Endothelial cell of umbilical vein (primary cell): ENCODE data around the gene TMEM175. TPM values are rescaled to one million over a fixed set of nuclear protein-coding genes. Genes with fewer than 3 reads are reported as not detected.

Source experiments
- BruUV-seq: library from RNA; stranded (reverse); fragments of 400-500 nt; replicated peaks from 2 replicates; lab custom pipeline; 2021; lab: Mats Ljungman, UMichigan
- CTCF ChIA-PET: fragments of 300-600, 350-600 bp; sonication (Branson Sonifier 250); formaldehyde crosslinking; loops from one replicate; lab custom pipeline; 2021; ENCODE audit warnings: antibody characterized with exemption, inconsistent platforms; lab: Charles Lee
- POLR2A ChIA-PET: fragments of 300-600, 350-600 bp; sonication (Branson Sonifier 250); formaldehyde crosslinking; loops from one replicate; lab custom pipeline; 2021; ENCODE audit warnings: antibody characterized with exemption, inconsistent platforms; lab: Charles Lee
- DNase-seq: peaks from one replicate; pipeline ENCODE4 v3.0.0-alpha.2; 2011; ENCODE audit warnings: low read depth, low spot score
- FAIRE-seq: peaks from 2 replicates; lab custom pipeline; 2011; peaks lifted over from hg19 to GRCh38; lab: Jason Lieb, UNC
- H2AFZ ChIP-seq: 2 replicates; pipeline ENCODE4 v1.6.0; 2012; ENCODE audit warnings: low read depth, low read length, control low read depth, inconsistent platforms
- H3K27ac ChIP-seq: 2 replicates; pipeline ENCODE4 v1.5.1; 2011; ENCODE audit warnings: low read depth, mild to moderate bottlenecking, control low read depth, low read length, moderate library complexity; ENCODE audit not compliant: insufficient read depth
- H3K27me3 ChIP-seq, 2 experiments: 2 replicates each; pipeline versions ENCODE4 v1.6.0 to v1.6.1; 2011; ENCODE audit warnings: low read length in 2 of 2, mixed read lengths in 1 of 2; ENCODE audit not compliant: control insufficient read depth in 2 of 2, insufficient read depth in 2 of 2
- H3K36me3 ChIP-seq, 2 experiments: 2 replicates in 1 of 2; 3 replicates in 1 of 2; pipeline ENCODE4 v1.5.1; 2011; ENCODE audit warnings: low read length in 2 of 2, mild to moderate bottlenecking in 1 of 2, moderate library complexity in 1 of 2; ENCODE audit not compliant: control insufficient read depth in 2 of 2, insufficient read depth in 2 of 2; ENCODE audit errors: extremely low read depth in 1 of 2
- H3K4me1 ChIP-seq: 3 replicates; pipeline ENCODE4 v1.5.1; 2011; ENCODE audit warnings: mild to moderate bottlenecking, low read length; ENCODE audit not compliant: control insufficient read depth, insufficient read depth; ENCODE audit errors: extremely low read depth
- H3K4me2 ChIP-seq: 2 replicates; pipeline ENCODE4 v1.6.1; 2011; ENCODE audit warnings: low read length, control low read depth, mixed read lengths; ENCODE audit not compliant: insufficient read depth
- H3K4me3 ChIP-seq, 3 experiments: fragments of 200-600 bp in 1 of 3; sonication (generic), shearing (Covaris generic) in 1 of 3; replicated peaks in 1 of 3; 2 replicates each; pipeline ENCODE4 v1.5.1; 2011 to 2016; ENCODE audit warnings: control low read depth in 3 of 3, low read length in 3 of 3, mild to moderate bottlenecking in 2 of 3, inconsistent platforms in 1 of 3, low read depth in 1 of 3, moderate library complexity in 1 of 3; ENCODE audit not compliant: insufficient read depth in 1 of 3
- H3K79me2 ChIP-seq: 2 replicates; pipeline ENCODE4 v1.6.0; 2012; ENCODE audit warnings: low read length, inconsistent platforms; ENCODE audit not compliant: control insufficient read depth, insufficient read depth
- H3K9ac ChIP-seq: replicated peaks from 2 replicates; pipeline ENCODE3; 2011; ENCODE audit warnings: low read length, control low read depth; ENCODE audit not compliant: insufficient read depth; ENCODE audit errors: extremely low read depth
- H3K9me1 ChIP-seq: replicated peaks from 3 replicates; pipeline ENCODE4 v1.6.0; 2011; ENCODE audit warnings: mild to moderate bottlenecking, low read length; ENCODE audit not compliant: control insufficient read depth, insufficient read depth; ENCODE audit errors: extremely low read depth
- H3K9me3 ChIP-seq: replicated peaks from 2 replicates; pipeline ENCODE4 v1.5.1; 2012; ENCODE audit warnings: low read length, inconsistent platforms; ENCODE audit not compliant: control insufficient read depth, insufficient read depth
- H4K20me1 ChIP-seq: replicated peaks from 2 replicates; pipeline ENCODE3; 2011; ENCODE audit warnings: mild to moderate bottlenecking, low read length; ENCODE audit not compliant: control insufficient read depth, insufficient read depth; ENCODE audit errors: extremely low read depth
- EZH2 ChIP-seq: IDR thresholded peaks from 2 replicates; pipeline ENCODE4 v1.6.1; 2012; ENCODE audit warnings: borderline replicate concordance, low read depth, mild to moderate bottlenecking, moderate library complexity, low read length, inconsistent platforms; ENCODE audit not compliant: severe bottlenecking
- FOS ChIP-seq: IDR thresholded peaks from 2 replicates; pipeline ENCODE4 v1.6.1; 2011; ENCODE audit warnings: mild to moderate bottlenecking, low read length, moderate library complexity, borderline replicate concordance; ENCODE audit not compliant: insufficient read depth
- GATA2 ChIP-seq: IDR thresholded peaks from 2 replicates; pipeline ENCODE4 v1.7.0; 2011; ENCODE audit warnings: low read depth, mild to moderate bottlenecking, moderate library complexity, mixed read lengths, low read length; ENCODE audit not compliant: insufficient read length, insufficient read depth
- JUN ChIP-seq: IDR thresholded peaks from 2 replicates; pipeline ENCODE4 v1.6.1; 2011; ENCODE audit warnings: borderline replicate concordance, low read depth; ENCODE audit not compliant: insufficient read length, insufficient read depth
- MYC ChIP-seq: IDR thresholded peaks from one replicate; pipeline ENCODE4 v1.6.1; 2011; ENCODE audit warnings: mild to moderate bottlenecking, low read depth, low read length
- POLR2A ChIP-seq: IDR thresholded peaks from 2 replicates; pipeline ENCODE4 v1.6.1; 2012; ENCODE audit warnings: low read depth, mild to moderate bottlenecking, control low read depth, low read length
- POLR2AphosphoS5 ChIP-seq: IDR thresholded peaks from 2 replicates; pipeline ENCODE4 v1.6.1; 2012; ENCODE audit warnings: low read depth, mild to moderate bottlenecking, control low read depth, low read length, moderate library complexity; ENCODE audit not compliant: insufficient read depth
- dilution Hi-C: fragments of 300-500 bp; cut with MboI; formaldehyde crosslinking; loops from one replicate; pipeline ENCODE4 v1.15.0; 2019; ENCODE audit warnings: low sequenced_read_pairs; ENCODE audit not compliant: extremely low pct_ligation_motif_present
- intact Hi-C: fragments of 100-400 bp; cut with micrococcal nuclease; formaldehyde crosslinking; loops from one replicate; pipeline ENCODE4 v1.10.0; 2022
- polyA plus RNA-seq, 4 experiments: library from polyadenylated mRNA; depleted of rRNA in 3 of 4; stranded (reverse) in 3 of 4; unstranded in 1 of 4; fragments of >200 nt; gene quantifications; 2 replicates each; pipeline versions ENCODE4 v1.2.1 to v1.2.3, GENCODE V29; 2011 to 2012; ENCODE audit warnings: missing spikeins in 1 of 4
- total RNA-seq: library from RNA; stranded (reverse); gene quantifications from 2 replicates; pipeline ENCODE4 v1.2.3, GENCODE V29; 2021
- TF ChIP-seq, protein P1 (sequence below), 2 donors: IDR thresholded peaks; 1 replicate in 1 of 2; 2 replicates in 1 of 2; pipeline ENCODE4 v1.5.1; 2011; ENCODE audit warnings: low read length in 2 of 2, mild to moderate bottlenecking in 2 of 2, moderate library complexity in 2 of 2, control low read depth in 1 of 2, inconsistent platforms in 1 of 2, low read depth in 1 of 2; ENCODE audit not compliant: insufficient read depth in 1 of 2; ENCODE audit errors: extremely low read depth in 1 of 2
- TF ChIP-seq, protein P2 (sequence below): IDR thresholded peaks from 2 replicates; pipeline ENCODE4 v1.6.1; 2011; ENCODE audit not compliant: insufficient read depth, insufficient read length

TMEM175 gene
- total and polyA plus RNA-seq, 2 donors (not counting 3 experiments of a cell fraction or from before 2014, with no cell fraction given) = 21.9 to 80.1 TPM

DNA sequence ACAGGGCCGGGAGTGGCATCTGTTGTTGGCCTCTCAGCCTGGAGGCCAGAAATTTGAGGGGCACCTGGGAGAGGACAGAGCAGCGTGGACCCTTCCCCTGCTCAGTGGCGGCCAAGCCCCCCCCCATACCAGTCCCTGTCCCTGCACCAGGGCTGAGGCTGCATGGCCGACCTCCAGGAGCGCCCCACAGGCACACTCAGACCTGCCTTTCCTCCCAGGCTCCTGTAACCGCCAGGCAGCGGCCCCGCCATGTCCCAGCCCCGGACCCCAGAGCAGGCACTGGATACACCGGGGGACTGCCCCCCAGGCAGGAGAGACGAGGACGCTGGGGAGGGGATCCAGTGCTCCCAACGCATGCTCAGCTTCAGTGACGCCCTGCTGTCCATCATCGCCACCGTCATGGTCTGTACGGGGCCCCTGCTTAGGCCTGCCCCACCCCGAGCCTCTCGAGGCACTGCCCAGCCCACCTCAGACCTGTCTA, 15.3 kb downstream of the TMEM175 start:
- dilution Hi-C loops (no loop called here), intact Hi-C loops (no loop called here)
- Histone ChIP-seq H3K79me2 (no peaks in the 10 kb centered on the region), H4K20me1 (no peaks in the 10 kb centered on the region), H3K4me2 (no peak overlapping the region), H3K9me3 (no peaks in the 10 kb centered on the region), H3K4me1 (no peaks in the 10 kb centered on the region), H3K9me1 (no peaks in the 10 kb centered on the region), H3K4me3 (no peak overlapping the region), H3K9ac (no peak overlapping the region), H2AFZ (no peak overlapping the region), H3K27ac (no peak overlapping the region), H3K27me3 (no peaks in the 10 kb centered on the region), H3K36me3 (no peaks in the 10 kb centered on the region)
- FAIRE-seq = no peak
- ChIA-PET POLR2A (no interaction called here), CTCF (no interaction called here)
- TF ChIP-seq POLR2A (no peak), POLR2AphosphoS5 (no peak), EZH2 (no peak), JUN (no peak), GATA2 (no peak)
- no peak for DNase-seq
- BruUV-seq = no TSS peak

DNA sequence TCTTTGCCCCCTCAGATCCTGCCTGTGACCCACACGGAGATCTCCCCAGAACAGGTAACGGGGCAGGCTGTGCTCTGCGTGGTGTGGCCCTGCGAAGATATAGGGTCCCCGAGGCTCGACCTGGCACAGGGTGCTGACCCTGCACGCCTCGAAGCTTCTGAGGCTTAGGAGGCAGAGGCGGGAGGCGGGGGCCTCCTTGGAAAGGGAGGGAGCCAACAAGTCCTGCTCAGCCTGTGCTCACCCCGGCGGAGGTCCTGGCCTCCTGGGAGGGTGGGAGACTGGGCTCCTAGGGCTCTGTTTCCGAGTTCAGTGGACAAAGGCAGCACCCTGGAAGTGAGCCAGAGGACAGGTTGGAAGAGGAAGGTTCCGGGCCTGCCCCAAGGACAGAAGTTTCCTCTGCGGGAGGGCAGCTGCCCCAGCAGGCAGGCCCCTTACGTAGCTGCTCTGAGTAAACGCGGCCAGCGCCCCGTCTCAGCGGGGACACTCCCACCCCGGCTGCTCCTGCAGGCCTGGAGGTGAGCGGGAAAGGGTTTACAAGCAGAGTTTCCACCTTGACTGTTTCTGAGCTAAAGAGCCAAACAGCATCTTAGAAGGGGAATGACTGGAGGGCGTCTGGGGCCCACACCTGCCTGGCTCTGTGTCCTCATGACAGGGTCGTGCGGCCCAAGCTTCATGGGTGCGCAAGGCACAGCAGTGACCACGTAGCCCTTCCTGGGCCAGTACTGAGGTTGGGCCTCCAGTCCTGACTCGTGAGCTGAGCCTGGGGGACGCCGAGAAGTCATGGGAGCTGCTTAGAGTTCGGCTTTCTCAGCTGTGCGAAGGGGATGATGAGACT, 16.1 kb downstream of the TMEM175 start:
- Histone ChIP-seq H3K27ac (no peak overlapping the region), H2AFZ (no peak overlapping the region), H3K4me2 (no peak overlapping the region), H3K4me1 (no peaks in the 10 kb centered on the region), H3K27me3 (no peaks in the 10 kb centered on the region), H3K9ac (no peak overlapping the region), H3K4me3 (no peak overlapping the region), H3K36me3 (no peaks in the 10 kb centered on the region), H3K9me1 (no peaks in the 10 kb centered on the region), H3K9me3 (no peaks in the 10 kb centered on the region), H4K20me1 (no peaks in the 10 kb centered on the region), H3K79me2 (no peaks in the 10 kb centered on the region)
- no TSS peak for BruUV-seq
- intact Hi-C loops = no loop called here
- no peak for TF ChIP-seq POLR2A
- TF ChIP-seq FOS = no peak
- TF ChIP-seq, protein P1, sequence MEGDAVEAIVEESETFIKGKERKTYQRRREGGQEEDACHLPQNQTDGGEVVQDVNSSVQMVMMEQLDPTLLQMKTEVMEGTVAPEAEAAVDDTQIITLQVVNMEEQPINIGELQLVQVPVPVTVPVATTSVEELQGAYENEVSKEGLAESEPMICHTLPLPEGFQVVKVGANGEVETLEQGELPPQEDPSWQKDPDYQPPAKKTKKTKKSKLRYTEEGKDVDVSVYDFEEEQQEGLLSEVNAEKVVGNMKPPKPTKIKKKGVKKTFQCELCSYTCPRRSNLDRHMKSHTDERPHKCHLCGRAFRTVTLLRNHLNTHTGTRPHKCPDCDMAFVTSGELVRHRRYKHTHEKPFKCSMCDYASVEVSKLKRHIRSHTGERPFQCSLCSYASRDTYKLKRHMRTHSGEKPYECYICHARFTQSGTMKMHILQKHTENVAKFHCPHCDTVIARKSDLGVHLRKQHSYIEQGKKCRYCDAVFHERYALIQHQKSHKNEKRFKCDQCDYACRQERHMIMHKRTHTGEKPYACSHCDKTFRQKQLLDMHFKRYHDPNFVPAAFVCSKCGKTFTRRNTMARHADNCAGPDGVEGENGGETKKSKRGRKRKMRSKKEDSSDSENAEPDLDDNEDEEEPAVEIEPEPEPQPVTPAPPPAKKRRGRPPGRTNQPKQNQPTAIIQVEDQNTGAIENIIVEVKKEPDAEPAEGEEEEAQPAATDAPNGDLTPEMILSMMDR (IDR thresholded peaks at IDR 0.05; ENCODE audit: extremely low read depth in 1 of 2, insufficient read depth in 1 of 2, low read depth in 1 of 2, low read length in 2 of 2) = no peak
- no peak for TF ChIP-seq POLR2AphosphoS5
- no peak for TF ChIP-seq JUN
- TF ChIP-seq MYC = no peak
- TF ChIP-seq, protein P2, sequence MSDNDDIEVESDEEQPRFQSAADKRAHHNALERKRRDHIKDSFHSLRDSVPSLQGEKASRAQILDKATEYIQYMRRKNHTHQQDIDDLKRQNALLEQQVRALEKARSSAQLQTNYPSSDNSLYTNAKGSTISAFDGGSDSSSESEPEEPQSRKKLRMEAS = no peak
- TF ChIP-seq EZH2 = no peak
- no peak for TF ChIP-seq GATA2
- ChIA-PET CTCF (interaction anchor here (1.4 kb wide), 1 partner anchor 12 kb away, joined by 5 read pairs; no protein-coding TSS in a partner anchor), POLR2A (interaction anchor here (0.7 kb wide), 1 partner anchor 82 kb away, joined by 3 read pairs; no protein-coding TSS in a partner anchor)
- FAIRE-seq (no peak), DNase-seq (no peak)
- dilution Hi-C loops = no loop called here
